Measurements from ENCODE around the gene CMSS1.

The CMSS1 gene

GRCh38 chr3:100073049-100073713 is 255.5 kb downstream of the CMSS1 start:
- Histone ChIP-seq H3K4me3 (ENCODE audit: low read depth, low read length, poor library complexity, severe bottlenecking) (no peak overlapping the region), H4K20me1 (ENCODE audit: insufficient read depth, low read length) (no peaks in the 10 kb centered on the region), H3K27ac (ENCODE audit: low read depth, low read length, poor library complexity, severe bottlenecking) (no peak overlapping the region), H3K9me2 (ENCODE audit: low read depth, low read length) (no peaks in the 10 kb centered on the region), H2AFZ (ENCODE audit: low read length) (no peak overlapping the region), H3F3A (ENCODE audit: insufficient read depth, low read length) (no peaks in the 10 kb centered on the region), H3K79me2 (ENCODE audit: insufficient read depth, low read length) (no peaks in the 10 kb centered on the region), H3K9ac (ENCODE audit: low read length) (no peak overlapping the region), H3K9me3 (ENCODE audit: low read length) (no peaks in the 10 kb centered on the region), H3K27me3 (ENCODE audit: insufficient read depth, low read length) (no peaks in the 10 kb centered on the region), H3K4me2 (ENCODE audit: low read length) (no peak overlapping the region), H3K4me1 (ENCODE audit: insufficient read depth, low read length, severe bottlenecking) (peaks cover 14% of the 10 kb centered on the region), H3K36me3 (ENCODE audit: insufficient read depth, low read length) (no peaks in the 10 kb centered on the region)
- TF ChIP-seq CTCF (IDR thresholded peaks at IDR 0.05; ENCODE audit: low read length) (no peak), EZH2 (IDR thresholded peaks at IDR 0.05; ENCODE audit: borderline replicate concordance, low read length) (no peak)

- Histone ChIP-seq H3K4me1 (ENCODE audit: insufficient read depth, low read length, severe bottlenecking) (peaks cover 14% of the 10 kb centered on the region), H4K20me1 (ENCODE audit: insufficient read depth, low read length) (no peaks in the 10 kb centered on the region), H3F3A (ENCODE audit: insufficient read depth, low read length) (no peaks in the 10 kb centered on the region), H2AFZ (ENCODE audit: low read length) (no peak overlapping the region), H3K4me2 (ENCODE audit: low read length) (no peak overlapping the region), H3K27me3 (ENCODE audit: insufficient read depth, low read length) (no peaks in the 10 kb centered on the region), H3K27ac (ENCODE audit: low read depth, low read length, poor library complexity, severe bottlenecking) (no peak overlapping the region), H3K79me2 (ENCODE audit: insufficient read depth, low read length) (no peaks in the 10 kb centered on the region), H3K36me3 (ENCODE audit: insufficient read depth, low read length) (no peaks in the 10 kb centered on the region), H3K9me3 (ENCODE audit: low read length) (no peaks in the 10 kb centered on the region), H3K4me3 (ENCODE audit: low read depth, low read length, poor library complexity, severe bottlenecking) (no peak overlapping the region), H3K9me2 (ENCODE audit: low read depth, low read length) (no peaks in the 10 kb centered on the region), H3K9ac (ENCODE audit: low read length) (no peak overlapping the region)
- TF ChIP-seq CTCF (IDR thresholded peaks at IDR 0.05; ENCODE audit: low read length) = no peak
- no peak for TF ChIP-seq EZH2 (IDR thresholded peaks at IDR 0.05; ENCODE audit: borderline replicate concordance, low read length)
These were observed 256.1 kb downstream of the CMSS1 start for GRCh38 chr3:100073714-100074307.

GRCh38 chr3:100075196-100075595 is 257.5 kb downstream of the CMSS1 start:
- Histone ChIP-seq H3K9ac (ENCODE audit: low read length) (no peak overlapping the region), H4K20me1 (ENCODE audit: insufficient read depth, low read length) (no peaks in the 10 kb centered on the region), H3K79me2 (ENCODE audit: insufficient read depth, low read length) (no peaks in the 10 kb centered on the region), H3K4me3 (ENCODE audit: low read depth, low read length, poor library complexity, severe bottlenecking) (no peak overlapping the region), H3K36me3 (ENCODE audit: insufficient read depth, low read length) (no peaks in the 10 kb centered on the region), H3K4me2 (ENCODE audit: low read length) (no peak overlapping the region), H3K4me1 (ENCODE audit: insufficient read depth, low read length, severe bottlenecking) (peaks cover 11% of the 10 kb centered on the region), H3F3A (ENCODE audit: insufficient read depth, low read length) (no peaks in the 10 kb centered on the region), H2AFZ (ENCODE audit: low read length) (no peak overlapping the region), H3K9me3 (ENCODE audit: low read length) (no peaks in the 10 kb centered on the region), H3K27ac (ENCODE audit: low read depth, low read length, poor library complexity, severe bottlenecking) (no peak overlapping the region), H3K9me2 (ENCODE audit: low read depth, low read length) (no peaks in the 10 kb centered on the region), H3K27me3 (ENCODE audit: insufficient read depth, low read length) (no peaks in the 10 kb centered on the region)
- TF ChIP-seq CTCF (IDR thresholded peaks at IDR 0.05; ENCODE audit: low read length) = no peak
- TF ChIP-seq EZH2 (IDR thresholded peaks at IDR 0.05; ENCODE audit: borderline replicate concordance, low read length) = no peak

Data from OCI-LY1 (cell line).